Measurements from ENCODE around the gene ASB8.

Gene ASB8

DNA sequence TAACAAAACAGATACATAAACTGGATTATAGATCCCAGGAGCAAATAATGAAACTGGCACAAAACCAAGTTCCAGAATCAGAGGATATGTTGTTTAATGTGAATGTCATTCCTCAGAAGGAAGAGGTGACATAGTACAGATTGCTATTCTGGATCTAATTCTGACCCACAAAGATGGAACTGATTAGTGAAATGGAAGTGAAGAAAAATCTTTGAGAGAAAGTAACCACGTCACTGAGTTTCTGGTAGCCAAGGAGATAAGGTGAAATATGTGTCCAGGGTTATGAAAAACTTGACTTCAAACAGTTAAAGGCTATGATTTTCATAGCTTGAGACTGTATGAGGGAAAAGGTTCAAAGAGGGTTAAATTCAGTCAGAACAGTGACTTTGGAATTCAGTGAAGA lies 37.5 kb upstream of the ASB8 start:
- no peak overlapping the region for H3K4me3 ChIP-seq
- H3K36me3 ChIP-seq, result no peaks in the 10 kb centered on the region
- H3K4me1 ChIP-seq, result peaks cover 0 to 17% (median 12%) of the 10 kb centered on the region in 4 donors
- intact Hi-C loops (cut with DNase I; ENCODE audit: low total_unique reads), result no loop called here
- H3K27me3 ChIP-seq, result peaks cover 0 to 7% of the 10 kb centered on the region in 2 donors
- no peak for DNase-seq
- H3K9me3 ChIP-seq, result no peaks in the 10 kb centered on the region
- H3K27ac ChIP-seq, result no peak overlapping the region
- TF ChIP-seq, protein P1, sequence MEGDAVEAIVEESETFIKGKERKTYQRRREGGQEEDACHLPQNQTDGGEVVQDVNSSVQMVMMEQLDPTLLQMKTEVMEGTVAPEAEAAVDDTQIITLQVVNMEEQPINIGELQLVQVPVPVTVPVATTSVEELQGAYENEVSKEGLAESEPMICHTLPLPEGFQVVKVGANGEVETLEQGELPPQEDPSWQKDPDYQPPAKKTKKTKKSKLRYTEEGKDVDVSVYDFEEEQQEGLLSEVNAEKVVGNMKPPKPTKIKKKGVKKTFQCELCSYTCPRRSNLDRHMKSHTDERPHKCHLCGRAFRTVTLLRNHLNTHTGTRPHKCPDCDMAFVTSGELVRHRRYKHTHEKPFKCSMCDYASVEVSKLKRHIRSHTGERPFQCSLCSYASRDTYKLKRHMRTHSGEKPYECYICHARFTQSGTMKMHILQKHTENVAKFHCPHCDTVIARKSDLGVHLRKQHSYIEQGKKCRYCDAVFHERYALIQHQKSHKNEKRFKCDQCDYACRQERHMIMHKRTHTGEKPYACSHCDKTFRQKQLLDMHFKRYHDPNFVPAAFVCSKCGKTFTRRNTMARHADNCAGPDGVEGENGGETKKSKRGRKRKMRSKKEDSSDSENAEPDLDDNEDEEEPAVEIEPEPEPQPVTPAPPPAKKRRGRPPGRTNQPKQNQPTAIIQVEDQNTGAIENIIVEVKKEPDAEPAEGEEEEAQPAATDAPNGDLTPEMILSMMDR (IDR thresholded peaks at IDR 0.05), result no peak

DNA sequence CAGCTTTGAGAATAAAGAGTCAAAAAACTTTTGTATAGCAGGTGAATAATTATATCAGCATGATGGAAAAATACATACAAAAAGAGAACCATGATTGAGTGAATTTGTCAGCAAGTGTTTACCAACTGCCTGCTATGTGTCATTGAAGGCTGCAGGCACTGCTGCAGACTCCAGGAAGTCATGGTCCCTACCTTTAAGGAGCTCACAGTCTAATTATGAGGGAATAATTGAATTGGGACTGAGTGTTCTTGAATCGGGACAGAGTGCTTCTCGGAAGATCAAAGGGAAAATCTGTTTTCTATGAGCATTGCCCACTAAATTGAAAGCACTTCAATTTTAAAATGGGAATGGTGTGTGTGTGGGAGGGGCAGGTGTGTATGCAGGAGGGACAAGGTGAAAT lies 36.3 kb upstream of the ASB8 start:
- Histone ChIP-seq H3K27ac (no peak overlapping the region), H3K9me3 (no peaks in the 10 kb centered on the region), H3K27me3 (peaks cover 0 to 7% of the 10 kb centered on the region in 2 donors), H3K4me1 (peaks cover 0 to 7% (median 5%) of the 10 kb centered on the region in 4 donors), H3K4me3 (no peak overlapping the region), H3K36me3 (no peaks in the 10 kb centered on the region)
- intact Hi-C loops (cut with DNase I; ENCODE audit: low total_unique reads), result no loop called here
- DNase-seq, result no peak
- TF ChIP-seq, protein P1 (IDR thresholded peaks at IDR 0.05), result no peak

DNA sequence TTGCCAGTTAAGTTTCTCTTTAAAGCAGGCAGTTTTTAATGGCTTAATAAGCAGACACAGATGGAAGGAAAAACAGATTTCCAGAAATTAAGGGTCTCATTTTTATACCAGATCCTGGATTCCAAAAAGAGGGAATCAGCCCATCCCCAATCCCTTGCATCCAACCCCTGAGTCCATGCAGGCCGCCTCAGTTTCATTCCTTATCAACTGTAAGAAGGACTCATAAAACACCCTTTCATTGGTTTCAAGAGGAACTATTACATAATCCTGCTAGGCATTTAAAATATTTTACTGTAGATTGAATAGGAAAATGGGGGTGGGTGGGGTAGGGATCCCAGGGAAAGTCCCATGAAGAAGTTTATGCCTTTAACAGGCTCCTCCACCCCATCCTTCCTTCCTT lies 35.5 kb upstream of the ASB8 start:
- no peak for DNase-seq
- Histone ChIP-seq H3K36me3 (no peaks in the 10 kb centered on the region), H3K4me3 (no peak overlapping the region), H3K9me3 (no peaks in the 10 kb centered on the region), H3K4me1 (peaks cover 0 to 7% (median 5%) of the 10 kb centered on the region in 4 donors), H3K27me3 (peaks cover 0 to 7% of the 10 kb centered on the region in 2 donors), H3K27ac (no peak overlapping the region)
- intact Hi-C loops (cut with DNase I; ENCODE audit: low total_unique reads), result no loop called here
- TF ChIP-seq, protein P1 (IDR thresholded peaks at IDR 0.05), result no peak

DNA sequence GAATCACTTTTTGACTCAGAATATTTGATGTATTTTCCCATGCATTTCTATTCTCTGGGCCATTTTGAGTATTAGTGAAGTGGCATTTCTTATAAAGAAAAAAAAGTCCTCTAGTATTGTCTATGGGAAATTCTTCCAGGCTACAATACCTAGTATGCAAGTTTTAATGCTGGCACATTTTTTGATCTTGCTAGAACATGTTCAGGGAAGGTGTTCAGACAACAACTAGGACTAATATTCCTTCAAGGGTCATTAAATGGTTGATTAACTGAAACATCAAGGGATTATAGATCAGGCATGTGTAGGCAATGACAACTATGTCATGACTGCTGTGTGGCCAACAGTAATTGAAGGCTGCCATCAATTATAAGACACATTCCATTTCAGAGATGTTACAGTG lies 33.8 kb upstream of the ASB8 start:
- H3K27me3 ChIP-seq, result peaks cover 0 to 7% of the 10 kb centered on the region in 2 donors
- intact Hi-C loops (cut with DNase I; ENCODE audit: low total_unique reads), result no loop called here
- TF ChIP-seq, protein P1 (IDR thresholded peaks at IDR 0.05), result no peak

DNA sequence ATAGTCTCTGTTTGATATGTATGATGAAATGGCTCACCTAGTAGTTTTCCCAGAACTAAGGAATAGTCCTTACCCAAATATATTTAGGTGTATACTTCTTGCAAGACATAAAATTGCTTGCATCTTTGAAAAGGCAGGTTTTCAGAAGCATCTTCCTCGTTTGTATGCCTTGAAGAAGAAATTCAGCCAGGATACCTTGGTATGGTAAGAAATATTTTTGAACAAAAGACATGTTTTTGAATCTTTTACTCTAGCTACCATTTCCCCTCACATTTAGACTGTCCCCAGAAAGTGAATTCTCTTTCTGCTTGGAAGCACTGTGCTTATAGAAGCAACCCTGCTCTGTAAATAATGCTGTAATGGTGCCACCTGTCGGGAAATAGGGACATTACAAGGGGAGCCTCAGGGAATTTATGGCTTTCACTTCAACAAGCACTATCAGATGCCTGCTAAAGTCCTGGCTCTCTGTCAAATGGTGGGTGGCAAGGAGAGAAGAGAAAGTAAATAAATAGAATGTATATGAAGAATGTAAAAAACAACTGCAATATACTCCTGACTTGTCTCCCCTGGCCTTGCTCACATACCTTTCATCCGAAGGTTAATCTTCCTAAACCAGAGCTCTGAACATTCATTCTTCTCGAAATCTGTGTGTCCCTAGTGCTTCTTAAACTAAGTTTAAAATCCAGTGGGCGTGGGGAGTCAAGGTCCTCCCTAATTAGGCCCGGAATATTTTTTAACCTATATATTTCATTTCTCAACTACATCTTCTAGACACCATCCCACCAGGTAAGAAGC lies 32.2 kb upstream of the ASB8 start:
- H3K4me3 ChIP-seq, result no peak overlapping the region
- peak; percentile 70 to 73 for DNase-seq
- H3K27me3 ChIP-seq, result peaks cover 0 to 14% of the 10 kb centered on the region in 2 donors
- H3K4me1 ChIP-seq, result peaks cover 0 to 5% (median under 1%) of the 10 kb centered on the region in 4 donors
- intact Hi-C loops (cut with DNase I; ENCODE audit: low total_unique reads), result no loop called here
- H3K36me3 ChIP-seq, result no peaks in the 10 kb centered on the region
- TF ChIP-seq, protein P1 (IDR thresholded peaks at IDR 0.05), result peak; percentile 73 to 83
- H3K27ac ChIP-seq, result no peak overlapping the region
- no peaks in the 10 kb centered on the region for H3K9me3 ChIP-seq

More for the DNA sequence above, 33.8 kb upstream of the ASB8 start:
- Histone ChIP-seq H3K9me3 (no peaks in the 10 kb centered on the region), H3K27ac (no peak overlapping the region), H3K4me1 (no peaks in the 10 kb centered on the region), H3K36me3 (no peaks in the 10 kb centered on the region), H3K4me3 (no peak overlapping the region)
- DNase-seq, result no peak

All from tibial artery (tissue), 4 donors.